HG03521 (cell line): ENCODE measurements around the gene BIRC6.

Source experiments
- ATAC-seq: cut with Tn5 transposase; IDR thresholded peaks from one replicate; pipeline ENCODE4 v1.9.1; 2021; ENCODE audit warnings: mild to moderate bottlenecking, moderate library complexity; ENCODE audit not compliant: unreplicated experiment

Gene BIRC6

DNA sequence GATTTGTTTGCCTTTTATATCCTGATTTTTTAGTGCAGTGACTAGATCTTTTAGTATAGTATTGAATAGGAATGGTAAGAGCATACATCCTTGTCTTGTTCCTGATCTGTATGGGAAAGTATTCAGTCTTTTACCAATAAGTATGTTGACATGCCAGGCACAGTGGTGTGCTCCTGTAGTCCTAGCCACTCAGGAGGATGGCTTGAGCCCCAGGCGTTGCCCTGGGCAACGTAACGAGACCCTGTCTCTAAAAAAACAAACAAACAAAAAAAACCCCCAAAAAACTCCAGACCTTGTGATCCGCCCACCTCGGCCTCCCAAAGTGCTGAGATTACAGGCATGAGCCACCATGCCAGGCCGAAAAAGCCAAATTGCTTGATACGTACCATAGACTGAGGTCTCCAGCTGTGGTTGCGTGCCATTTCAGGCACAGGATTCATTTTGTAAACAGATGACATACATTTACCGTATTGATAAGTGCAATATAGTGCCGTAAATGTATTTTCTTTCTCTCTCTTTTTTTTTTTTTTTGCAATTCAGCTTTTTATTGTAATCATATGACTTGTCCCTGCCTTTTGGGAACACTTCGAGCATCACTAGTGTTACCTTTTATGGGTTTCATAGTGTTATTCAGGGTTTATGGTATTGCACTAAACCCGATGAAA, 18.5 kb downstream of the BIRC6 start:
- no peak for ATAC-seq

DNA sequence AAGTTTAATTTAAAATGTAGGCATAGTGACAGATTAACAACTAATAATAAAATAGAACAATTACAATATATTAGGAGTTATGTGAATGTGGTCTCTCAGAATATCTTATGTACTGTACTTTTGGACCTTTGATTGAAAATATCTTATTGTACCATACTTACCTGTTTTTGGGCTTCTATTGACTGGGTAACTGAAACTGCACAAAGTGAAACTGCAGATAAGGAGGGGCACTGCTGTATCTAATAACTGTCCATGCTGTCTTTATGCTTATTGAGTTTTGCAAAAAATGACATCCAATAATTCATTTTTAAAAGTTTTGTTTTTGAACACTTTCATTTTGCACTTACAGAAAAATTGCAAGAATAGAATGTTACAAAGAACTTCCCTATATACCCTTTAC, 19.9 kb downstream of the BIRC6 start:
- no peak for ATAC-seq

GRCh38 chr2:32377928-32378327, 21.1 kb downstream of the BIRC6 start:
- no peak for ATAC-seq

DNA sequence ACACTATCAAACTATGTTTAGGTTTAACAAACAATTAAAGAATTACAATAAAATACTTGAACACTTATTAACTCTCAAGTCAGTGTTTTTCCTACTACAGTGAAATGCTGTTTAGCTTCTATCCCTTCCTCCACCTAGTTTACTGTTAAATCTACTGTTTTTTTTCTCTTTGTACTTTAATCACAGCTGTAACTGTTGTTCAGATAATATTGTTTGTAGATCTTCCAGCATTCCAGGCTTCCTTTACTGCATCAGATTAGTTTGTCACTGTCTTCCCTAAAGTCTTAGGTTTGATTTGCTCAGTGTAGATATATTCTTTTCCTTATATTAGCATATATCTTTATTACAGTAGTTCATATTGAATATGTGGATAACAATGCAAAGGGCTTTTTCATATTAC, 22.5 kb downstream of the BIRC6 start:
- no peak for ATAC-seq

DNA sequence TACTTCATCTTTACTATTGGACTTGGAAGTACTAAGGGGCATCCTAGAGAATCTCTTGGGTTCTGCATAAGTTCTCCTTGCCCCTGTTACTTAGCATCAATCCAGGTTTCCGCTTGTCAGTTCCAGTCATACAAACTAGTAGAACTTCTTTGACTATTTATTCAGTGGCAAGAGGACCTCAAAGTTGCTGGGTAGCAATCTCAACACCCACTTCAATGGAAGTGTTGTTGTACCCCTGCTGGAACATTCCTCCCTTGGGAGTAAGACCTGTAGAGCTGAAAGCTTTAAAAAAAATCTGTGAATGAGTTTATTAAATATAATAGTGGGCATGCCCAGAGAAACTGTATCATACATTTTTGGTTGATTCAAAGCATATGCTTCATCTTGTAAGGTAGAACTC, 27.0 kb downstream of the BIRC6 start:
- ATAC-seq = no peak

DNA sequence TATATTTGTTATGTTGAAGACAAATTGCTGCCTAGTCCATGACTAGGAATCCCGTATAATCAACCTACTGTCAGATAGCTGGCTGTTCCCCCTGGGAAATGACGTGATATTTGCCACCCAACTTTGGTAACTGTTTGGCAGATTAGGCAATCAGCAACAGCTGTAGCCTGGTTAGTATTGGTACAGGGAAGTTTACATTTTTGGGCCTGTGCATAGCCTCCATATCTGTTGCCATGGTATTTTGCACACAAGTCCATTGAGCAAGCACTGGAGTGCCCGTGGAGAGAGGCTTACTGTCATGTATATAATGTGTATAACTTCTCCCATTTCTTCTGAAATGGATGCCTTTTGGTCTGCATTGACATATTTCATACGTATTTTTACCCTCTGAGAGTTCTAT, 27.7 kb downstream of the BIRC6 start:
- no peak for ATAC-seq

DNA sequence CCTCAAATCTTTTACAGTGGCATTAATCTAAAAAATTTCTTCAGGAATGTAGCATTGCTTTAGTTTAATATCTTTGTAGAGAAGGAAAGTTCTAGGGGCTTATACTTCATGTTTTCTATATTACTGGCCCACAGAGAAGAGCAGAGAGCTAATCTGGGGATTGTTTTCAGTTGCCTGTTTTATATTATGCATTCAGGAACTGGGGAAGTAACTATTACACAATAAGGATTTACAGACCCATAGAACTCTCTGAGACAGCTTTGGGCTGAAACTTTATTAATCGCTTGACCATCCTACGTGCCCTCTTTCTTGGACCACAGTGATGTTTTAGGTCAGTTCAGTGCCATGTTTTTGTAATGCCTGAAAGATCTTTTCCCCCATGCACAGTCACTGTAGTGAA, 29.9 kb downstream of the BIRC6 start:
- ATAC-seq = no peak

- ATAC-seq = no peak
Observed at GRCh38 chr2:32399221-32399620, 42.4 kb downstream of the BIRC6 start.

GRCh38 chr2:32402091-32402490, 45.3 kb downstream of the BIRC6 start:
- ATAC-seq = no peak

DNA sequence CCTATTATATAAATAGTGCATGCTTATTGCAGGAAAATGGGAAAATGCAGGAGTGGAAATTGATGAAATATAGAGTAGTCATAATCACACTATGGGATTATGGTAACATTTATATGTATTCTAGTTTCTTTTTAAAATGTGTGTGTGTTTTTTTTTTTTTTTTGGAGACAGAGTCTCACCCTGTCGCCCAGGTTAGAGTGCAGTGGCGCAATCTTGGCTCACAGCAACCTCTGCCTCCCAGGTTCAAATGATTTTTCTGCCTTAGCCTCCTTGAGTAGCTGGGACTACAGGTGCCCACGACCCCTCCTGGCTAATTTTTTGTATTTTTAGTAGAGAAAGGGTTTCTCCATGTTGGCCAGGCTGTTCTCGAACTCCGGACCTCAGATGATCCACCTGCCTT, 47.0 kb downstream of the BIRC6 start:
- no peak for ATAC-seq

GRCh38 chr2:32404691-32405090, 47.9 kb downstream of the BIRC6 start:
- no peak for ATAC-seq

- no peak for ATAC-seq
Observed at GRCh38 chr2:32416519-32416918, 59.7 kb downstream of the BIRC6 start.

- ATAC-seq = no peak
Observed at GRCh38 chr2:32417659-32418058, 60.8 kb downstream of the BIRC6 start.

DNA sequence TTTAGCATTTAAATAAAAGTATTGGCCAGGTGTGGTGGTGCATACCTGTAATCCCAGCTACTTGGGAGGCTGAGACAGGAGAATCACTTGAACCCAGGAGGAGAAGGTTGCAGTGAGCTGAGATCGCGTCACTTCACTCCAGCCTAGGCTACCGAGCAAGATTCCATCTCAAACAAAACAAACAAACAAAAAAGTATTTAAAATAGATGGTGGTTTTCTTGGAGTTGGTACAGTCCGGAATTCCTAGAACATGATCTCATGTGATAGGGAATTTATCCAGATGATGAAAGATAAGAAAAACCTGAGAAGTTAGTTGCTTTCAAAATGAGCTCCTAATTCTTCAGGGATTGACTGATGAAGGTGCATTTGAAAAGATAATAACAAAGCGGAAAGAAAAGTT, 62.0 kb downstream of the BIRC6 start:
- ATAC-seq = no peak

- no peak for ATAC-seq
Observed at GRCh38 chr2:32422133-32422532, 65.3 kb downstream of the BIRC6 start.

- ATAC-seq = no peak
Observed at GRCh38 chr2:32423536-32423935, 66.7 kb downstream of the BIRC6 start.

GRCh38 chr2:32424739-32425138, 67.9 kb downstream of the BIRC6 start:
- ATAC-seq = no peak

GRCh38 chr2:32425719-32426141, 68.9 kb downstream of the BIRC6 start:
- no peak for ATAC-seq

DNA sequence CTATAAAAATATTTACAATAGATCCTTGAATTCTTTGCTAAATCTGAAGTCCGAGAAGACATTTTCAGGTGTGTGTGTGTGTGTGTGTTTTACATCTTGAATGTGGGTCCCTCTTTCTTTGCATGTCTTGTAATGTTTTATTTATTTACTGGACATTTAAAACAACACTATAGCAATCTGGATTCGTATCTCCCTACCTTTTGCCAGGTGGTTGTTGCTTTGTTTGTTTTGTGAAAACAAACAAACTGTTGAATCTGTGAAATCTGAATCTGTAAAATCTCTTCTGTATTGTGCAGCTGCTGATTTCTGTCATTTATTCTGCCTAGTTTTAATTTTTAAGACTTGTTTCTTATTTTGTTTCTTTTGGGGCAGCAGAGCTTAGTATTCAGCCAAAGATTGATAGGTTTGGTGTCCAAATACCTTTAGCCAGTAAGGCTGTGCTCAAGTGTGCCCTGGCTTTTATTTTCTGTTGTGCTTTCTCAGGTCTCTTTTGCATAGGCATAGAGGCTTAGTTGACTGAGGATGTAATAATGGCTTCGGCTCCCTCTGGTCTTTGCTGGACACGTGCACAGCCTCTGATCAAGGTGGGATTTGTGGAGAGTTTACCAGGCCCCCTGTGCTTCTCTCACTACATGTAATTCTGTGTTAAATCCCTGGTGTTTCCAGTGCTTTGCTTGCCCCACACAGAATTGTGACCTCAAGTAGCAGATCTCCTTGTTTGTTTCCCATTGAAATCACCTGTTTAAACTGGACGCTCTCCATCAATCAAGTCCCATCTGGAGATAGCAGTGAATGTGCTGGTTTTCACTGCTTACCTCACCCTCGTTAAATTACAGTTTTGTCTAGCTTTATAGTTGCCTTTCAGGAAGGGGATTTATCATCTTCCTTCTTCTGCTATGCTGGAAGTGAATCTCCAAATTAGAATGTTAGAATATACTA, 71.1 kb downstream of the BIRC6 start:
- no peak for ATAC-seq

DNA sequence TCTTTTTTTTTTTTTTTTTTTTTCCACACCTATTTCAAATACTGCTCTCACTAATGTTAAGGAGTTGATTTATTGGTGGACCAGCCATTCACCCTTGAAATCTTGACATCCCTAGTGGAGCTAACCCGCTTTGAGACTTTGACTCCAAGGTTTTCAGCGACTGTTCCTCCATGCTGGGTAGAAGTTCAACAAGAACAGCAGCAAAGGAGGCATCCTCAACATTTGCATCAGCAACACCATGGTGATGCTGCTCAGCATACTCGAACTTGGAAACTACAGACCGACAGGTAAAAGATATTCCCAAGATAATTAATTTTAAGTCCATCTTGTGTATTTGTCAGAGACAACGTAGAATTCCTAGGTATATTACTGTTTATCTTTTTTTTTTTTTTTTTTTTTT, 74.0 kb downstream of the BIRC6 start:
- no peak for ATAC-seq

GRCh38 chr2:32436150-32436549, 79.3 kb downstream of the BIRC6 start:
- ATAC-seq = no peak

DNA sequence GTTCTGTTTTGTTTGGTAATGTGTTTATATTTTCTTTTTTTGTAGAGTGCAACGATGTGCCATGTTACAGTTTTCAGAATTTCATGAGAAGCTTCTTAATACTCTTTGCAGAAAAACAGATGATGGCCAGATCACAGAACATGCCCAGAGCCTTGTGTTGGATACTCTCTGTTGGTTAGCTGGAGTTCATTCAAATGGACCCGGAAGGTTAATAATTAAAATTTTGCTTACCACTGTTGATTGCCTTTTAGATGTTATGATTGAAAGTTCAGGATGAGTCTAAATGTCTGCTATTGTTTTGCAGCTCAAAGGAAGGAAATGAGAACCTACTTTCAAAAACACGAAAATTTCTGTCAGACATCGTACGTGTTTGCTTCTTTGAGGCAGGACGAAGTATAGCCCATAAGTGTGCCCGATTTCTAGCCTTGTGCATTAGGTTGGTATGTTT, 85.2 kb downstream of the BIRC6 start:
- ATAC-seq = no peak
